ENCODE measurements around the gene REEP1. TPM values are rescaled to one million over a fixed set of nuclear protein-coding genes. Genes with fewer than 3 reads are reported as not detected.

Gene REEP1
- total and polyA plus RNA-seq, 2 of the 8 experiments (the other 6 are each of a cell fraction or from before 2014, with no cell fraction given) = 0.74 to 1.5 TPM

DNA sequence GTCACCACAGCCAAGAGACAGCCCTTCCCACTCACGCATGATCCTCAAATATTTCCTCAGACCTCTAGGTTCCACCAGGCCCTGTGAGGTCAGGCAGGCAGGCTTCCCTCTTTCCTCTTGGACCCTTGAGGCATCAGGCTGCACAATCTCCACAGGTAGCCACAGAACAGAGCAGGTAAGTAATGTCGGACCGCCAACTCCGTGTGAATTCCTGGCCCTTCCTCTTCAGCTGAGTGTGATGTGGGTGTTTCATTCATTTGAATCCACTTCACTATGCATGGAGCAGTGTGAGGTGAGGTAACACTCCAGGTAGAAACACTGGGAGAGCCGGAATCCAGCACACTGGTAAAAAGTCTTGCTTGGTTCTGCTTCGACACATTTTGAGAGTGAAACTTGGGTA lies 94.2 kb downstream of the REEP1 start (continued):
- no peak for TF ChIP-seq CBX8 (IDR thresholded peaks at IDR 0.05; ENCODE audit: borderline replicate concordance, low read depth, low read length)
- no peak for TF ChIP-seq JUND (IDR thresholded peaks at IDR 0.05; ENCODE audit: low read length)
- TF ChIP-seq HDAC6 (IDR thresholded peaks at IDR 0.05; ENCODE audit: low read depth, low read length) = no peak
- no peak for TF ChIP-seq NRF1 (IDR thresholded peaks at IDR 0.05; ENCODE audit: low read depth, low read length)

Measured in H1 (cell line).